ENCODE results near the gene SLC9B1. TPM values are rescaled to one million over a fixed set of nuclear protein-coding genes. Genes with fewer than 3 reads are reported as not detected.
"Not testable (repeated sequence)": the region's sequence is repeated elsewhere in the genome, so short reads cannot be mapped to it uniquely, and the experiment has no call there.

SLC9B1 gene
- total RNA-seq, 4 donors from 2014 or later = 0.25 to 2.8 (median 0.94) TPM

GRCh38 chr4:103002551-103002950 is 17.0 kb downstream of the SLC9B1 start:
- Histone ChIP-seq H3K9me3 (no peaks in the 10 kb centered on the region), H3K4me1 (no peaks in the 10 kb centered on the region), H3K27ac (no peak overlapping the region), H3K36me3 (no peaks in the 10 kb centered on the region), H3K4me3 (no peak overlapping the region), H3K27me3 (no peaks in the 10 kb centered on the region)
- TF ChIP-seq CTCF (IDR thresholded peaks at IDR 0.05) (no peak), EP300 (IDR thresholded peaks at IDR 0.05) (no peak), POLR2A (IDR thresholded peaks at IDR 0.05) (no peak), POLR2AphosphoS5 (IDR thresholded peaks at IDR 0.05) (no peak)
- 68 to 78% methylated on average over 2 of the region's 2 CpGs for WGBS, 2 donors (ENCODE audit: low coverage in 1 of 2)
- no peak for ATAC-seq

- no peaks in the 10 kb centered on the region for H3K9me3 ChIP-seq
- H3K27me3 ChIP-seq = no peaks in the 10 kb centered on the region
- no peaks in the 10 kb centered on the region for H3K4me1 ChIP-seq
- WGBS, 2 donors (ENCODE audit: low coverage in 1 of 2) = 60% methylated on average over 1 of the region's 1 CpG; no CpG with 5 or more reads in 1 of the 2 donors
- no peak for TF ChIP-seq CTCF (IDR thresholded peaks at IDR 0.05)
- TF ChIP-seq POLR2A (IDR thresholded peaks at IDR 0.05) = no peak
- TF ChIP-seq EP300 (IDR thresholded peaks at IDR 0.05) = no peak
- no peak for TF ChIP-seq POLR2AphosphoS5 (IDR thresholded peaks at IDR 0.05)
- H3K36me3 ChIP-seq = no peaks in the 10 kb centered on the region
- ATAC-seq = no peak
- H3K4me3 ChIP-seq = no peak overlapping the region
- H3K27ac ChIP-seq = no peak overlapping the region
Measured at GRCh38 chr4:102994803-102995202, 24.7 kb downstream of the SLC9B1 start.

GRCh38 chr4:102993985-102994384 is 25.5 kb downstream of the SLC9B1 start:
- ATAC-seq, H3K4me3 ChIP-seq, H3K9me3 ChIP-seq, H3K27ac ChIP-seq, H3K4me1 ChIP-seq, H3K27me3 ChIP-seq, H3K36me3 ChIP-seq: not testable (repeated sequence)

- no peak for ATAC-seq
- H3K4me3 ChIP-seq = no peak overlapping the region
- no peak for TF ChIP-seq POLR2AphosphoS5 (IDR thresholded peaks at IDR 0.05)
- TF ChIP-seq EP300 (IDR thresholded peaks at IDR 0.05) = no peak
- no peak for TF ChIP-seq CTCF (IDR thresholded peaks at IDR 0.05)
- TF ChIP-seq POLR2A (IDR thresholded peaks at IDR 0.05) = no peak
- H3K9me3 ChIP-seq = no peaks in the 10 kb centered on the region
- no peak overlapping the region for H3K27ac ChIP-seq
- H3K27me3 ChIP-seq = no peaks in the 10 kb centered on the region
- no peaks in the 10 kb centered on the region for H3K36me3 ChIP-seq
- WGBS, 2 donors (ENCODE audit: low coverage in 1 of 2) = 94 to 100% methylated on average over 1 of the region's 1 CpG
- no peaks in the 10 kb centered on the region for H3K4me1 ChIP-seq
Measured at GRCh38 chr4:102988429-102989020, 31.0 kb downstream of the SLC9B1 start.

- 94 to 100% methylated on average over 2 of the region's 2 CpGs for WGBS, 2 donors (ENCODE audit: low coverage in 1 of 2)
Measured at GRCh38 chr4:102981005-102981404, 38.5 kb downstream of the SLC9B1 start.

GRCh38 chr4:102961813-102962212 is 57.7 kb downstream of the SLC9B1 start:
- 100% methylated on average over 1 of the region's 2 CpGs; no CpG with 5 or more reads in 1 of the 2 donors for WGBS, 2 donors (ENCODE audit: low coverage in 1 of 2)
- ATAC-seq, H3K4me3 ChIP-seq, H3K27ac ChIP-seq, H3K27me3 ChIP-seq, H3K36me3 ChIP-seq, H3K4me1 ChIP-seq, H3K9me3 ChIP-seq: not testable (repeated sequence)

More at GRCh38 chr4:102981005-102981404, 38.5 kb downstream of the SLC9B1 start:
- H3K27ac ChIP-seq = no peak overlapping the region
- H3K27me3 ChIP-seq = no peaks in the 10 kb centered on the region
- ATAC-seq = no peak
- no peaks in the 10 kb centered on the region for H3K36me3 ChIP-seq
- H3K4me3 ChIP-seq = no peak overlapping the region
- no peak for TF ChIP-seq POLR2AphosphoS5 (IDR thresholded peaks at IDR 0.05)
- no peak for TF ChIP-seq EP300 (IDR thresholded peaks at IDR 0.05)
- TF ChIP-seq CTCF (IDR thresholded peaks at IDR 0.05) = no peak
- TF ChIP-seq POLR2A (IDR thresholded peaks at IDR 0.05) = no peak
- no peaks in the 10 kb centered on the region for H3K9me3 ChIP-seq
- no peaks in the 10 kb centered on the region for H3K4me1 ChIP-seq
